ENCODE data around the gene BRSK2.

DNA sequence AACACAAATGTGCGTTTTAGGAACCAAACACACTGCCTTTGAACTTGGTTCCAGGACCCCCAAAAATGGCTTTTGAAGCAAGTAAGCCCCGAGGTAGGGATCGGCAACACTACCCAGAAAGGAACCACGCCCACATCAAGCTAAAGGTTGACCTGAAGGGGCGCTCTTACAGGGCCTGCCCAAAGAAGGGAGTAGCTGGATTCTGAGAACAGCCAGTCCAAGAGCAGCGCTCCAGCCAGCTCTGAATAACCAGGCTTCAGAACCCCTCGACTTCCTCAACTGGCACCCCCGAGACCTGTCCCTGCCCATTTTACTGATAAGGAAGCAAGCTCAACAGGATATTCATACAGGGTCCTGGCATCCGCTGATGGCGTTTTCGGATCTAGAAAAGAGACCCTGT, 115.7 kb downstream of the BRSK2 start:
- TF ChIP-seq, protein P1, sequence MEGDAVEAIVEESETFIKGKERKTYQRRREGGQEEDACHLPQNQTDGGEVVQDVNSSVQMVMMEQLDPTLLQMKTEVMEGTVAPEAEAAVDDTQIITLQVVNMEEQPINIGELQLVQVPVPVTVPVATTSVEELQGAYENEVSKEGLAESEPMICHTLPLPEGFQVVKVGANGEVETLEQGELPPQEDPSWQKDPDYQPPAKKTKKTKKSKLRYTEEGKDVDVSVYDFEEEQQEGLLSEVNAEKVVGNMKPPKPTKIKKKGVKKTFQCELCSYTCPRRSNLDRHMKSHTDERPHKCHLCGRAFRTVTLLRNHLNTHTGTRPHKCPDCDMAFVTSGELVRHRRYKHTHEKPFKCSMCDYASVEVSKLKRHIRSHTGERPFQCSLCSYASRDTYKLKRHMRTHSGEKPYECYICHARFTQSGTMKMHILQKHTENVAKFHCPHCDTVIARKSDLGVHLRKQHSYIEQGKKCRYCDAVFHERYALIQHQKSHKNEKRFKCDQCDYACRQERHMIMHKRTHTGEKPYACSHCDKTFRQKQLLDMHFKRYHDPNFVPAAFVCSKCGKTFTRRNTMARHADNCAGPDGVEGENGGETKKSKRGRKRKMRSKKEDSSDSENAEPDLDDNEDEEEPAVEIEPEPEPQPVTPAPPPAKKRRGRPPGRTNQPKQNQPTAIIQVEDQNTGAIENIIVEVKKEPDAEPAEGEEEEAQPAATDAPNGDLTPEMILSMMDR (IDR thresholded peaks at IDR 0.05; ENCODE audit: poor library complexity), result no peak
- no peak for TF ChIP-seq EZH2 (IDR thresholded peaks at IDR 0.05; ENCODE audit: borderline replicate concordance)
- no peak for TF ChIP-seq EZH2phosphoT487 (IDR thresholded peaks at IDR 0.05; ENCODE audit: low read depth, severe bottlenecking, unreplicated experiment)
